COLO668 (cell line): ENCODE results near the gene S100A7.
"Not testable (repeated sequence)": the region's sequence is repeated elsewhere in the genome, so short reads cannot be mapped to it uniquely, and the experiment has no call there.

Experiments
- DNase-seq: peaks from one replicate; lab custom pipeline; 2025; ENCODE audit not compliant: unreplicated experiment; lab: John Stamatoyannopoulos, UW

The S100A7 gene

DNA sequence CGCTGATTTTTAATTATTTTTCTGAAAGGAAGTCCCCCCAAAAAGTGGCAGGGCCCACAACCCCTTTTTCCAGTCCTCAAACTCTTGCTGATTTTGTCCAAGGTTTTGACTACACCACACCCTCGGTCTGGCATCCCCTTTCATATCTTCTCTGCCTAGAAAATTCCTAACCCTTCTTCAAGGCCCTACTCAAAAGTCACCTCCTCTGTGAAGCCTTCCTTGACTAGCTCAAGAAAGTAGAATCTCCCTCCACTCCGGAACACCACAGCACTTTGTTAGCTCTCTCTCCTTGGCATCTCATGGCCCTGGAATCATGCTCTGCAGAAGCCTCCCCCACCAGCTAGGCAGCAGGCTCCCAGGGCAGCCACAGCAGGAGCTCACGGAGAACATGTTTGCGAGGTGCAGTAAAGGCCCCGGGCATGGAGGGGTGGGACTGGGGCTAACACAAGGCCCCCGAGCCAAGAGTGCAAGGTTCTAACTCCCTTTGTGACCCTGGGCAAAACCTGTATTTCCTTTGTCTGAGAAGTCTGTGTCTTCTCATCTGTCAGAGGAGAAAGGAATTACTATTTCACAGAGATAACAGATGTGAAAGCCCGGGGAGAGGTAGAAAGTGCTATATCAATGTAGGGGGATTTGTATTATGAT is 17.7 kb upstream of the S100A7 start:
- no peak for DNase-seq

DNA sequence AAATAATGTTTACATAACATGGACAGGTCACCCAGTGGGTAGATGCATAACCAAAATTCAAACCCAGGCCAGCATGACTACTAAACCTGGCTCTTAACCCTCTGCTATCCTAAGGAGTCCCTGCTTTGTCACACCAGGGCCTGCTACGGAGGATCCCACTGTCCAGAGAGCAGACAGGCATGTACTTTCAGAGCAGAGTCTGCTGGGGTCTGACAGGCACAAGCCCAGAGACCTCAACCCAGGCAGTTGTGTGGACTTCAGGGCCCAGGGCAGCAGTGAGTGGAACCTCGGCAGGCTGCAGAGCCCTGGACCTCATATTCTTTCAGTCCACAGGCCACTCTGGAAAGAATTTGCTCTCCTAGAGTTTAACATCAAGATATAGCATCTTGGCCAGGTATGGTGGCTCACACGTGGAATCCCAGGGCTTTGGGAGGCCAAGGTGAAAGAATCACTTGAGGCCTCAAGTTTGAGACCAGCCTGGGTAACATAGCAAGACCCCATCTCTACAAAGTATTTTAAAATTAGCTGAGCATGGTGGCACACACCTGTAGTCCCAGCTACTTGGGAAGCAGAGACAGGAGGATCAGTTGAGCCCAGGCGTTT is 16.1 kb upstream of the S100A7 start:
- no peak for DNase-seq

DNA sequence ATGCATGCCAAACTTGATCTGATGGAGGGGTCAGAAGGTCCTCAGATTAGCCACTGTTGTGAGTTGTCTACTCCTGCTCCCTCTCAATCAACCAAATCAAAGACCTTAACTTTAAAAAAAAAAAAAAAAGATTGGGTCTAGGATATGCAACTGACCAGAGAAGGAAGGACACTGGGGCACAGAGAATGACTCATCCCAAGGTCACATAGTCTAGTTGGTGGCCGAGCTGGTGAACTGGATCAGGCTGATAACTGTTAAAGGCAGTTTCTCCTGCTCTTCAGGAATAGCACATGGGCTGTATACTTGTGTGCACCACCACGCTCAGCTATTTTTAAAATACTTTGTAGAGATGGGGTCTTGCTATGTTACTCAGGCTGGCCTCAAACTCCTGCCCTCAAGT is 14.8 kb upstream of the S100A7 start:
- DNase-seq, result no peak

DNA sequence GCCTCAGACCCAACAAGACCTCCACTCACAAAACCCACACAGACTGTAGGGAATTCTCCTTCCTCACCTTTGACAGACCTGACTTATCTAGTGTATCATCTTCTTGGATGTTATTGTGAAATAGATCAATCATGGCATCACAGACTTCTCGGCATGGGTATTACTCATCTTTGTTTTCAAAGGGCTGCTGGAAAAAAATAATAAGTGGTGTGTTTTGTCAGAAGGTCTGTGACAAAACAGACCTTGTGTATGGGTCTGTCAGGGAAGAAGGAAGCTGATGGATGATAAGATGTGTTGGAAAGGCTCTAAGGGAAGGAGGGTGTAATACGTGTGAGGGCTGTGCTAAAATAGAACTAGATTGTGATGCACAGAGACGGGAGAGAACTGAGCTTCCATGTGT is 13.9 kb upstream of the S100A7 start:
- no peak for DNase-seq

DNA sequence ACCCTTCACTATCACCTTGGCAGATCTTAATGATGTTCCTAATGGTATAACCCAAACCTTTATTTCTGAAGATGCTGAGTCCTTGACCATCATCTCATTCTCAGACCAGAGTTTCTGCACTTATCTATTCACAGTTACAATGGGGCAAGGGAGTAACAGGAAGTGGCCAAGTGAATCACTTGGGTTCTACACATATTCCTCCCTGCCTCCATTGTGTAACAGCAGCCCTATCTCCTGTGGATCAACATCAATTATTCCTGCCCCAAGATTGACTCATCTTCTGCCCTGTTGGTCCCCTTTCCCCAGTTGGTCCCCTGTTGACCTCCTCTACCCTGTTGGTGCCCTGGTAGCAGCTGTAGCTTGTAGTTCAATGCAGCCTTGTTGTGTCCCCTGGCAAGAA is 10.3 kb upstream of the S100A7 start:
- DNase-seq, result no peak

DNA sequence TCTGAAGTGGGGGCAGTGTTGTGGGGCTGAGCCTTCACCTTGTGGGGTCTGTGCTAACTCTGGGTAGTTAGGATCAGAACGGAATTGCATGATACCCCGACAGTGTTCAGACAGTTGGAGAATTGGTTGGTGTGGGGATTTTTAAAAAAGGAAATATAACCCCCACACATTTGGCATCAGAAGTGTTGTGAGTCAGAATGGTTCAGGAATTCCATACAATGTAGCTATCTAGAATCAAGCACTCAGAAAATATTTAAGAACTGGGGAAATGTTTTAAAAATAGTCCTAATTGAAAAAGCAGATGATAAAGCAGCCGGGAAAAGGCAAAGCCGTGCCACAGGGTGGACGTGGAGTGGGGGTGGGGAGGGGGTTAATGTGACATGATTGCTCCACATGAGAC is 6.5 kb upstream of the S100A7 start:
- DNase-seq, result no peak

DNA sequence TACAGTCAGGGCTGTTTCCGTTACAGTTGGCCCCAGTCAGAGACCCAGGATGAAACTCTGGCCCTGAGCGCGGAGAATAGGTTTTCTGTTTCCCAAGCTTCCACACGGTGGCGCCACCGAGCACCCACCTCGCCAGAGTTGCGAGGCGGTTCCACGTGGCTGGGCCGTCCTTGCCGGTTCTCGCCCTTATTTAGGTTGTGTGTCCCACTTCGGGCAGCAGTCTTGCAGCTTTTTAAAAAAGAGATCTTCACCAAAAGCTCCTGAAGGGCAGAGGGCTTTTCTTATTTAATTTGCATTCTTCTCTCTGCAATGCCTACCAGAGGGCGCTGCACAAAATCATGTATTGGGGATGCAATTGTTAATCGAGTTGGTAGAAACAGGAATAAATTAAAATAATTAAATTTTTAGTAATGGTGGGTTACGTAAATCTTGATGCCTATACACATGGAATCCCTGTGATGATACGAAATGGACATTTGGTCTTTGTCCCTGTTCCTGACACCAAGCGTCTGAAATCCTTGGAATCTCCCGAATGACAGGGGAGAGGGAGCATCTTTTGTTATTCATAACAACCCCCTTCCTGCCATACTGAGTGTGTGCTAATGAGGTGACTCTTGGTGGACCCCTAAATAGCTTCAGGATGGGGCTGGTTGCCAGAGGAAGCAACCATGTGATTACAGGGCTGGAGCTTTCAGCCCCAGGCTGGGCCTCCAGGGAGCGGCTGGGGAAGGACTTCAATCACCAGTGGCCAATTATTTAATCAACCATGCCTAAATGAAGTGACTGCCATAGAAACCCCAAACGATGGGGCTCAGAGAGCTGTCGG is 5.6 kb upstream of the S100A7 start:
- peak; percentile 61 for DNase-seq

DNA sequence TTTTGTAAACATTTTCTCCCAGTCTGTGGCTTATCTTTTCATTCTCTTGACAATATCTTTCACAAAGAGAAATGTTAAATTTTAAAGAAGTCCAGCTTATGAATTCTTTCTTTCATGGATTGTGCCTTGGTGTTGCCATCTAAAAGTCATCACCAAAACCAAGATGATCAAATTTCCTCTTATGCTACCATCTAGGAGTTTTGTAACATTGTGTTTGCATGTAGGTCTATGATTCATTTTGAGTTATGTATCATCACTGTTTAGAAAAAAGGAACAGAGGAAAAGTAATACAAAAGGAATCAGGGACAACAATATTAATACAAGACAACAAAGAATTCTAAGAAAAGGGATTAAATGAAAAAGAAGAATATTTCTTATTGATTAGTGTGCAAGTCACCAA is 2.3 kb upstream of the S100A7 start:
- DNase-seq, result not testable (repeated sequence)

DNA sequence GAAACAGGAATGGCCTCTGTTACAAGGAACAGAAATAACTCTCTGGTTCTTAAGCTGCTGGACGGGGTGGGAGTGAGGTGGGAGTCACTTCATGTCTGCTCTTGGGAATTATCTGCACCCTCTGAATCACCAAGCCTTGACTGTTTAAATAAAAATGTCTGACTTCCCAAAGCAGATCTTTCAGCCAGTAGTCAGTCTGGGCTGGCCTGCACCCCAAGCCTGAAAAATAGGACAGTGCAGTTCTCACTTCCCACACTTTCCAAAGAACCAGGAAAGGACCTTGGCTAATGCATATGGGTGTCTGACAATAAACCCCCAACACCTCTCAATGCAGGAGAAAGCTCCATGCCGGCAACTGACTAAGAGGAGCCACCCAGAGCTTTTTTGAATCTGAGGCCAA is 796 bp downstream of the S100A7 start:
- no peak for DNase-seq

DNA sequence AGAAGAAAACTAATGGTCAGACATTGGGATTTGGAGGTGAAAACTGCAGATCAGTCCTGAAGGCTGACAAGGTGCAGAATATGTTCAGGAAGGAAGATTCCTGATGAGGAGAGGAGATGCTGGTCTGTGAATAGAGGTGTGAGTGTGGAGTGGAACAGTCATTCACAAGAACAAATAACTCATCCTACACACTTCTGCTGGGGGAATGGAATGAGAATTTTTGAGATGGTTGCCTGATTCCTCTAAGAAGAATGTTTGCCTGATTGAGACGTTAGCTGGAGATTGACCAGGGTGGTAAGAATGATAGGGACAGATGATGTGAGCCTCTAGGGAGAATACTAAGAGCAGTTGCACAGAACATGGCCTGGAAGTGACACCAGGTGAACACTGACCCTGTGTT is 4.1 kb downstream of the S100A7 start:
- no peak for DNase-seq

DNA sequence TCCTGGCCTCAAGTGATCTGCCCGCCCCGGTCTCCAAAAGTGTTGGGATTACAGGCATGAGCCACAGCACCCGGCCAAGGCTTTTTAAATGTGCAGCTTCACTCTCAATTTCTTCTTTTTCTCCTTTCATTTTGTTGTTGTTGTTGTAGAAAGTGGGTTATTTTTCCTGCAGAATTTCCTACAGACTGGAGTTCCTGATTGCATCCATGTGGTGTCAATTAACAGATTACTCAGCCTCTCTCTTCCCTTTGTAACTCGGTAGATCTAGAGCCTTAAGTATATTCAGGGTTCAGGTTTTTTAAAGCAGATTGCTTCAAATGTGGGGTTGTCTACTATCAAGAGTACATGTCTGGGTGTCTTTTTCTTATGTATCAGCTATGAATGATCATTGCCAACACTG is 11.6 kb downstream of the S100A7 start:
- DNase-seq, result not testable (repeated sequence)

DNA sequence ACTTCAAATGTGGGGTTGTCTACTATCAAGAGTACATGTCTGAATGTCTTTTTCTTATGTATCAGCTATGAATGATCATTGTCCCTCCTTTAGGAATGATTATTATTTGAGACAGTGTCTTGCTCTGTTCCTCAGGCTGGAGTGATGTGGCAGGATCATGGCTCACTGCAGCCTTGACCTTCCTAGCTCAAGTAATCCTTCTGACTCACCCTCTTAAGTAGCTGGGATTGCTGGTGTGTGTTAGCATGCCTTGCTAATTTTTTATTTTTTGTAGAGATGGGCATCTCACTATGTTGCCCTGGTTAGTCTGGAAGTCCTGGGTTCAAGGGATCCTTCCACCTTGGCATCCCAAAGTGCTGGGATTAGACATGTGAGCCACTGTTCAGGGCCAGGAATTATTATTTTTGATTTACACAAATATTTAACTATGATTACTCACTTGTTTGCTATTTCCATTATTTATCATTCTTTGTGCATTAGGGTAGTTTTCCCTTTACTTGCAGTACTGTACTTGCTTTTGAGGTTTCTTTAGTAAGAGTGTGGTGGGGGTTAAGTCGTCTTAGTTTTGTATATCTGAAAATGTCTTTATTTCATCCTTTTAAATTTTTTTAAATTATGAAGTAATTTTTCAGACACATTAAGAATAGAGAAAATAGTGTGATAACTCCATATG is 12.8 kb downstream of the S100A7 start:
- no peak for DNase-seq

DNA sequence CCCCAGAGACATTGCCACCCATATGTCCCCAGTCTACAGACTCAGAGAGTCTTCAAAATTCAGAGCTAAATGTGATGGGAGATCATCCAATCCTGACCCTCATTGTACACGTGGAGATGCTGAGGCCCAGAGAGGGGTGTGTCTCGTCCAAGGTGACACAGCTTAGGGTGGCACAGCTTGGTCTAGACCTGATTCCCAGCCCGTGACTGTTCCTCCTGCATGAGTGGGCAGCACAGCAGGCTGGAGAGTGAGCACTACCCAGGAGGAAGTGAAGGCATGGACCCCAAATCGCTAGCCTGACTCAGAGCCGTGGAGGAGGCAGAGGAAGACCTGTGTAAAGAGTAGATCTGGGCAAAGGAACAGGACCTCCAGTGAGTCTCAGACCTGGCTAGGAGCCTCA is 16.4 kb downstream of the S100A7 start:
- no peak for DNase-seq

DNA sequence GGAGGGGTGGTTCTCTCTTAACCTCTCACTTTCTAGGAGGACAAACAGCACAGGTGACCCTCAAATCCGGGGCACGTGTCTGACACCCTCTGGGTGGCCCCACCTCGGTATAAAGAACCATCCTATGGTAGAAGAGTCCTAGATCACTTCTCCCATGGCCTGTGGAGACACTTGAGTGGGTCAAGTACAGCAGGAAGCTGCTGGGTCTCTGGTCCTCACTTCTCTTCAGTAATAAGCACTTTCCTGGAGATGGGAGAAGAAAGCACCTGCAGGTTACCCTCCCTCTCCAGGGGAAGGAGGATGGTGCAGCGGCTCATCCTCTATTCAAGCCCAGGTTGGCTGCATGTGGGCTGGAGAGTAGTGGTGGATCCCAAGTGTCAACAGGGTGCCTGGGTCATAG is 17.0 kb downstream of the S100A7 start:
- no peak for DNase-seq

DNA sequence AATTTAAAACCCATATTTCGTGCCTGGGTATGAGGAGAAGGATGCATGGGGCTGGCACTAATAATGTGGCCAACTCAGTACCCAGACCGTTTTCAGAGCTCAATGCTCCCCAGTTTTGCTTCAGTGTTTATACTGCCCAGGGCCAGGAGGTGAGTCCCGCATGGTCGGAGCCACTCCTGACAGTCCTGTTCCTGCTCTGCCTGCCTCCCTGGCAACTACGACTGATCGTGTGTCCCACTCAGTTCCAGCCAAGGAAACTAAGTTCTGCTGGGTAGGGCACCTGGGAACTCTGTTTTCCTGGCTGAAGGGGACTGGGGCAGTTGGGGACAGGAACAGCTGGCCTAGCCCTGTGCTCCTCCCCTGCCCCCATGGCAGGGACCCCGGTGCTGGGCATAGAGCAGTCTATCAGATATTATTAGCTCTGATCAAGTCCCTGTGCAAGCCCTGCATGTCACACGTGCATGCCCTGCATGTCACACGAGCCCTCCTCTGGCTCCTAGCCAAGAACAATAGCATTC is 19.2 kb downstream of the S100A7 start:
- peak; percentile 83 for DNase-seq

DNA sequence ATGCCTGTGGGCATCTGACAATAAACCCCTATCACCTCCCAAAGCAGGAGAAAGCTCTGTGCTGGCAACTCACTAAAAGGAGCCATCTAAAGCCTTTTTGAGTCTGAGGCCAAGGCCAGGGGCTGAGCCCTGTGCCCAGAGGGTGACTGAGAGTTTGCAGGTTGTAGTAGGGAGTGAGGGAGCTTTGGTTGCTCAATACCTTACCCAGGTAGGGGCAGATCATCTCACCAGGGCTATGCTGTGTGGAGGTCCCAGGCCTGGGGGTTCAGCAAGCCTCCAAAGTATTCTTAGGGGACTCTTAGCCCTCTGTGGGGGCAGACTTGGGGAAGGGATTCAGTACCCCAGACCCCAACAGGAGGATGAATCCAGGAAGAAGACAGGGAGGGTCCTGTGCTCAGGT is 21.2 kb downstream of the S100A7 start:
- DNase-seq, result no peak

DNA sequence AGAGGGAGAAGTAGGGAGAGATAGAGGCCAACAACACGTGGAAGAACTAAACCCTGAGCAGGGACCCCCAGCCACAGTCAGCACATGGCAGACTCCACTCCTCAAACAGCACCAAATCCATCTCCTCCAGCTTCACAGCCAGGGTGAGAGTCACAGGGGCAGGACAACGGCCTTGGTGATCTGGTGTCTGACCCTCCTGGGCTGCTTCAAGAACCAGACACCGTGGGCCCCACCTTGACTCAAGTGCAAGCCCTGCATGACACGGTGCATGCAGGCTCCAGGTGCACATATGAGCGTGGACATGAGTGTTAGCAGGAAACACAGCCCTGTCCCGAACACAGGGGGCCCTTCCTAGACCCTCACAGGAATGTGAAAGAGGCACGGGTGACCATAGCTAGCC is 21.9 kb downstream of the S100A7 start:
- DNase-seq, result no peak

DNA sequence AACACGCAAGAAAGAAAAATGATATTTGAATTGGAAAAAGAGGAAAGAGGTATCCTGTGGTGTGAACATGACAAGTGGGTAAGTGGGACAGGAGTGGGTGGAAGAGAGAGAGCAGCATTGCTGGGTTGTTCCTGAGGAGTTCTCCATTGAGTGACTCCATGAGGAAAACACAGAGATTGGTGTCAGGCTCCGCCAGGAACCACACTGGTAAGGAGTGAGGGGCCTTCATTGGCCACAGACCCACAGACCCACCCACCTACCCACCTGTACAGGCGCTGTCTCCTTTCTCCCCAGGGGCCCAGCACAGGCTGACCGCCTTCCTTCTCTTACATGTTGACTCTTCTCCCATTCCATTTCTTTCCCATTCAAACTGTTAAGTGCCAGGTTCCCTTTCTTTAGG is 23.2 kb downstream of the S100A7 start:
- DNase-seq, result no peak

DNA sequence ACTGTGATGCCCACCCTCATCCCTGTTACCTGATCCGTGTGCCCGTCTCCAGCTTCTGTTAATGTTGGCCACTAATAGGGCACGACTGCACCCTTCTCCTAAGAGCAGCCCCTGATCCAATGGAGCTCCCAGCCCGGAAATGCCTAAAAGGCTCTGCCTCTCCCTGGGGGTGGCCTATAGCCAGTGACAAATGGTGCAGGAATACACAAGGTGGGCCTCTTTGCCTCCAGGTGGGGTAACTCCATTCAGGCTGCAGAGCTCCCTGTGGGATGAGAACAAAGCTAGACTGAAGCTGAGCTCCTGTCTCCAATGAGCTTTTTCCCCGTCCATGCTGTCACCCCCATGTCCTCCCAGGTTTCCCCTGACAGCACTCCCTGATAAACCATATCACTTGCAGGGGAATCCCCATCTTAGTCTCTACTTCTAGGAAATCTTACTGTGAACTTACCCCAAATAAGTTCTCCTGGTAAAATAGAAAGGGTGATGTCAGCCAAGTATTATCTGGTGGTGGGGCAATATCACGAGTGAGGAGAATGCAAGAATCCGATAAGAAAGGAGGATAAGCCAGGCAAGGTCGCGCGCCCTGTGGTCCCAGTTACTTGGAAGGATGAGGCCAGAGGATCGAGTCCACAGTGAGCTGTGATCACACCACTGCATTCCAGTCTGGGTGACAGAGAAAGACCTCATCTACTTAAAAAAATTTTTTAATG is 25.6 kb downstream of the S100A7 start:
- no peak for DNase-seq

DNA sequence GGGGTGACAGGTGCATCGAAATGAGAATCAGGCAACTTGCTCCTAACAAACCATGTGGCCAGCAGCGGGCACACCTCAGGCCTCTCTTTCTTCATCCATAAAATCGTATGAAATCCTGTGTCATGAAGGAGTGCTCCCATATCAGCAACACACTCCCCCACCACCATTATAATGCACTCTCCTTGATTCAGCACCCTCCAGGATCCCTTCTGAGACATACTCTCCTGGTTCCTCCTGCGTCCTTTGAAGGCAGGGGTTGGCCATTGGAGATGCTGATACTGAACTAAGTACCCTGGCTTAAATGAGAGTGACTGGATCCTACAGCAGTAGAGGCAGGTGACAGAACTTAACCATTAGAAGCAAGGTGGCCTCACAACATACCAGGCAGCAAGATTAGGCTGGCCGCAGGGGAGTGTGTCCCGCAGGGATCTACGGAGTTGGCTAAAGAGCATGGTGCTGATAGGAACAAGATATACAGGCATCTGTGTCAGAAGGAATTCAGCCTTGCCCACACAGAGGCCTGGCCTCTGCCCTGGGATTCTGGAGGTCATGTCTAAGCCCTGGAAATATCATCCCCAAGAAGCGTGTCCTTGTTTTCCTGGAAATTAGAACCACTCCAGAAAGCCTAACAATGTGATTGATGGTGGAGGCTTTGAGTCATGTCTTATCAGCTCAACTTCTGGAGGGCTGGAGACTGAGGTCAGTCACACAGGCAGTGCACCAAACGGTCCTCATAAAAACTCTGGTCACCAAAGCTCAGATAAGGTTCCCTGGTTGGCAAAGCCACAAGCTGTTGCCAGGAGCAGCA is 27.4 kb downstream of the S100A7 start:
- DNase-seq, result no peak
